Right atrium auricular region (tissue), 2 donors: Measurements from ENCODE around the gene DCDC1. TPM values are rescaled to one million over a fixed set of nuclear protein-coding genes. Genes with fewer than 3 reads are reported as not detected.
A peak's percentile ranks its signal among the peaks of the same experiment; 100 is the strongest.

Experiments
- DNase-seq: peaks from one replicate; pipeline ENCODE4 v3.0.0-alpha.2; 2019; ENCODE audit warnings: low spot score
- H3K27ac ChIP-seq, 2 donors: fragments of 200-600 bp; sonication (generic); 1 replicate in 1 of 2; 2 replicates in 1 of 2; pipeline ENCODE4 v1.5.1; 2016 to 2019
- H3K27me3 ChIP-seq, 2 donors: fragments of 200-600 bp; sonication (generic); one replicate each; pipeline versions ENCODE4 v1.5.1 to v1.6.0; 2017 to 2019
- H3K36me3 ChIP-seq: fragments of 200-600 bp; sonication (generic); one replicate; pipeline ENCODE4 v1.5.1; 2016
- H3K4me1 ChIP-seq, 2 donors: fragments of 200-600 bp; sonication (generic); one replicate each; pipeline versions ENCODE4 v1.5.1 to v1.6.0; 2017 to 2019
- H3K4me3 ChIP-seq, 2 donors: fragments of 200-600 bp; sonication (generic); 1 replicate in 1 of 2; 2 replicates in 1 of 2; pipeline ENCODE4 v1.5.1; 2017 to 2019; ENCODE audit warnings: mild to moderate bottlenecking in 1 of 2, moderate library complexity in 1 of 2
- H3K9me3 ChIP-seq, 2 donors: fragments of 200-600 bp; sonication (generic); one replicate each; pipeline ENCODE4 v1.5.1; 2019
- CTCF ChIP-seq, 2 donors: fragments of 200-600 bp; sonication (generic); IDR thresholded peaks; one replicate each; pipeline ENCODE4 v1.5.1; 2019; ENCODE audit warnings: antibody characterized with exemption in 2 of 2
- total RNA-seq, 2 donors: library from RNA; depleted of rRNA; stranded (reverse); fragments of >200 nt; gene quantifications; one replicate each; pipeline ENCODE4 v1.1.0, GENCODE V29; 2016

DCDC1 gene
- total RNA-seq, 2 donors from 2014 or later: 0.15 to 0.24 TPM

- Histone ChIP-seq H3K36me3 (no peaks in the 10 kb centered on the region), H3K27me3 (no peaks in the 10 kb centered on the region), H3K27ac (no peak overlapping the region), H3K9me3 (no peaks in the 10 kb centered on the region), H3K4me1 (no peaks in the 10 kb centered on the region), H3K4me3 (no peak overlapping the region)
- no peak for DNase-seq
- TF ChIP-seq CTCF (IDR thresholded peaks at IDR 0.05): no peak
Measured at GRCh38 chr11:30860146-30860545, 509.4 kb downstream of the DCDC1 start.

DNA sequence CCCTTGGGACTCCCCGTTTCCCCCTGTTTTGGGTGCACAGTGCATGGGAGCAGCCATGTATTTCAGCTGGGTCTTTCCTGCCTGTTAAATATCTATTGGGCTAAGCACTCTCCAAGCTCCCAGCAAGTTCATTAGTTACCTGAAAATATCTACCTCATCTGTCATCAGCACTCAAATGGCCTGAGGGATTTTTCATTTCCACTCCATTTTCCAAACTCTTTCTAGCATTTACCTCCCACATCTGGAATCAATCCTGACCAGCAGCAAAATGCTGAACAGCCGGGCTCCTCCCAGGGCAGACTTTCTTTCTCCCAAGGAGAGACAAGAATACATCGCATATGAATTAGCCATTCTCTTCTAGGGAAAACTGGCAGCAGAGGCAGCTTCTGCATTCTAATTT is 509.9 kb downstream of the DCDC1 start:
- no peaks in the 10 kb centered on the region for H3K4me1 ChIP-seq
- no peak for TF ChIP-seq CTCF (IDR thresholded peaks at IDR 0.05)
- H3K27ac ChIP-seq: no peak overlapping the region
- H3K9me3 ChIP-seq: no peaks in the 10 kb centered on the region
- no peaks in the 10 kb centered on the region for H3K36me3 ChIP-seq
- H3K27me3 ChIP-seq: no peaks in the 10 kb centered on the region
- H3K4me3 ChIP-seq: no peak overlapping the region
- DNase-seq: no peak

DNA sequence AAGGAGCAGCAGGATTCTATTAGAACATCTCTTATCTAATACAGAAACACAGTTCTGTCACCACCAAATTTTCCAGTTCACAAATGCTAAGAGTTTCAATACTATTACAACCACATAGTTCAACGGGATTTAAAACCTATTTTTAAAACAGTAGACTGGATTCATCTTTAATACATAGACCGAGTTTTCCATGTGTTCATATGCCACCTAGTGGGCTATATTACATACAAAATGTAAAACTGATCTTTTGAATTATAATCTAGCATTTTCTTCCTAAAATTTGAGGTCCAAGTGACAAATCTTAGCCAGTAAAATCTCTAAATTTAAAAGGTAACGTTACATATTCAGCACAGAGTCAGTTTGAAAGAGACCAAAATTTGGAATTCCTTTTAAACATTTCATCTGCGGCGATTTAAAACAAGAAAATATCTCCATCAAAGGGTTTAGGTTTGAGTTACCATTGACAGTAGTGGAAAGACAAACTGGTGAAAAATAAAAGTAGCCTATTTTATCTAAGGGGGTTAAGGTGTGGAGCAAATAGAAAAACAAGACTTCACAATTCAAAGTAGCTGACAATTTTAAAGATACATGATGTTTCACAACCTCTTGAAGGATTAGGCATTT is 514.0 kb downstream of the DCDC1 start:
- Histone ChIP-seq H3K4me1 (no peaks in the 10 kb centered on the region), H3K27ac (no peak overlapping the region), H3K9me3 (no peaks in the 10 kb centered on the region), H3K36me3 (no peaks in the 10 kb centered on the region), H3K27me3 (no peaks in the 10 kb centered on the region), H3K4me3 (no peak overlapping the region)
- TF ChIP-seq CTCF (IDR thresholded peaks at IDR 0.05): peak; percentile 18 to 66
- DNase-seq: no peak

DNA sequence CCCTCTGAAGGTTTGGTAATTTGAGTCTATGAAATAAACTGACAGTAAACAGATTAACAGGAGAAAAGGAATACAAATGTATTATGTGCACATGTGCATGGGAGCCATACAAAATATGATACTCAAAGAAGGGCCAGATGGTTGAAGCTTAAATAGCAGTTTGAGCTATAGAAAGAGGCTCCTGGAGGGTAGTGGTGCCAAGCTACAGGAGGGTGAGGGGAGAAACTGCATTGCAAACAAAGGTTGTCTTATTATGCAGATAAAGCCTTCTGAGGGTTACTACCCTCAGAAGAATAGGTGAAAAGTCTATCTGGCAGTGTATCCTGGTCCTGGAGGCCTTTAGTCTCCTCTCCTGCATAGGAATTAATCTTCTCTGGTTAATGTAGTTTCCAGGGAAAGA is 516.1 kb downstream of the DCDC1 start:
- no peaks in the 10 kb centered on the region for H3K36me3 ChIP-seq
- DNase-seq: no peak
- H3K4me1 ChIP-seq: no peaks in the 10 kb centered on the region
- H3K27ac ChIP-seq: no peak overlapping the region
- no peak overlapping the region for H3K4me3 ChIP-seq
- H3K27me3 ChIP-seq: no peaks in the 10 kb centered on the region
- no peak for TF ChIP-seq CTCF (IDR thresholded peaks at IDR 0.05)
- H3K9me3 ChIP-seq: no peaks in the 10 kb centered on the region

DNA sequence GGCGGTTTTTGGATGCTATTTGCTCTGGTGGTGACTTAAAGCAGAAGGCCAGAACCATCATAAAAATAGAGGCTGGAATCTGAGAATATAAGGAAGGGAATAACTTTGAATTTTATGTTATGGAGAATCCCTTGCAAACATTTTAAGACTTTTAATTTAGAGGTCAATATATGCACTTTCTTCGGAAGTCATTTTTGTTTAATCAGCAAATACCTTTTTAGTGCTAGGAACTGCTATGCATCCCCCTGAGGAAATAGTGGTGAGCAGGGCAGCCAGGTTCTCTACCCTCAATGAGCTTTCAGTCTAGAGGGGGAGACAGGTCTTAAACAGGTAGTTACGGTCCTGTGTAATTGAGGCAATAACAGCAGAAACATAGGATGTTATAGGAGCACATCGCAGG is 516.9 kb downstream of the DCDC1 start:
- no peaks in the 10 kb centered on the region for H3K4me1 ChIP-seq
- no peak for TF ChIP-seq CTCF (IDR thresholded peaks at IDR 0.05)
- H3K36me3 ChIP-seq: no peaks in the 10 kb centered on the region
- peaks cover 0 to 2% of the 10 kb centered on the region in 2 donors for H3K9me3 ChIP-seq
- H3K27ac ChIP-seq: no peak overlapping the region
- no peaks in the 10 kb centered on the region for H3K27me3 ChIP-seq
- no peak for DNase-seq
- H3K4me3 ChIP-seq: no peak overlapping the region

DNA sequence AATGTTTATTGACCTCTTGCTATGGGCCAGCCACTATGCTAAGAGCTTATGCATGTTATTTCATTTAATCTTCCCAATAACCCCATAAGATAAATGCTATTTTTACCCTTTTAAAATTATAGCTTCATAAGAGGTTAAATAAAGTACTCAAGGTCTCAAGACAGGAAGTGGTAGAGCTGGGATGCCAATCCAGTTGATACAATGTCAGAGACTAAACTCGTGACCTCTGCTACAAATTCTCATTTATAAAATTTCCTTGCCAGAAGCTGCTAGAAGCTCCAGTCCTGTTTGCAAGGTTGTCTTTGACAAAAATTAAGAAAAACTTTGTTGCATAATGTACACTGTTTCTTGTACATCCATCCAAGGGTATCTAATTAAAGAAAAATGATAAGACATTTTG is 517.4 kb downstream of the DCDC1 start:
- peaks cover 0 to 8% of the 10 kb centered on the region in 2 donors for H3K9me3 ChIP-seq
- no peak for TF ChIP-seq CTCF (IDR thresholded peaks at IDR 0.05)

More for the DNA sequence above, 517.4 kb downstream of the DCDC1 start:
- DNase-seq: no peak
- Histone ChIP-seq H3K27ac (no peak overlapping the region), H3K27me3 (no peaks in the 10 kb centered on the region), H3K36me3 (no peaks in the 10 kb centered on the region), H3K4me3 (no peak overlapping the region), H3K4me1 (no peaks in the 10 kb centered on the region)
